ENCODE data around the gene MT1E. TPM values are rescaled to one million over a fixed set of nuclear protein-coding genes. Genes with fewer than 3 reads are reported as not detected.

The MT1E gene
- total and polyA plus RNA-seq, 2 of the 13 experiments (the other 11 are each of a cell fraction or from before 2014, with no cell fraction given), result 110 to 1,072 TPM

GRCh38 chr16:56667581-56668571 lies 42.3 kb downstream of the MT1E start, which contains the start of gene MT1G (continued):
- TF ChIP-seq ZFX (CRISPR knock-in tag; IDR thresholded peaks at IDR 0.05; ENCODE audit: low read depth), result peak; percentile 67; the same call in 1 of the 2 replicates
- peak; percentile 87 for TF ChIP-seq ZNF687 (CRISPR knock-in tag; IDR thresholded peaks at IDR 0.05)
- TF ChIP-seq ZNF792 (CRISPR knock-in tag; IDR thresholded peaks at IDR 0.05), result peak; percentile 48
- TF ChIP-seq, protein P1, sequence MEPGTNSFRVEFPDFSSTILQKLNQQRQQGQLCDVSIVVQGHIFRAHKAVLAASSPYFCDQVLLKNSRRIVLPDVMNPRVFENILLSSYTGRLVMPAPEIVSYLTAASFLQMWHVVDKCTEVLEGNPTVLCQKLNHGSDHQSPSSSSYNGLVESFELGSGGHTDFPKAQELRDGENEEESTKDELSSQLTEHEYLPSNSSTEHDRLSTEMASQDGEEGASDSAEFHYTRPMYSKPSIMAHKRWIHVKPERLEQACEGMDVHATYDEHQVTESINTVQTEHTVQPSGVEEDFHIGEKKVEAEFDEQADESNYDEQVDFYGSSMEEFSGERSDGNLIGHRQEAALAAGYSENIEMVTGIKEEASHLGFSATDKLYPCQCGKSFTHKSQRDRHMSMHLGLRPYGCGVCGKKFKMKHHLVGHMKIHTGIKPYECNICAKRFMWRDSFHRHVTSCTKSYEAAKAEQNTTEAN (CRISPR knock-in tag; conservative IDR thresholded peaks at IDR 0.05), result peak; percentile 33; the same call in 1 of the 2 replicates
- peak; percentile 91; the same call in 1 of the 2 replicates for TF ChIP-seq ZNF34 (CRISPR knock-in tag; IDR thresholded peaks at IDR 0.05; ENCODE audit: borderline replicate concordance)
- TF ChIP-seq, protein P2, sequence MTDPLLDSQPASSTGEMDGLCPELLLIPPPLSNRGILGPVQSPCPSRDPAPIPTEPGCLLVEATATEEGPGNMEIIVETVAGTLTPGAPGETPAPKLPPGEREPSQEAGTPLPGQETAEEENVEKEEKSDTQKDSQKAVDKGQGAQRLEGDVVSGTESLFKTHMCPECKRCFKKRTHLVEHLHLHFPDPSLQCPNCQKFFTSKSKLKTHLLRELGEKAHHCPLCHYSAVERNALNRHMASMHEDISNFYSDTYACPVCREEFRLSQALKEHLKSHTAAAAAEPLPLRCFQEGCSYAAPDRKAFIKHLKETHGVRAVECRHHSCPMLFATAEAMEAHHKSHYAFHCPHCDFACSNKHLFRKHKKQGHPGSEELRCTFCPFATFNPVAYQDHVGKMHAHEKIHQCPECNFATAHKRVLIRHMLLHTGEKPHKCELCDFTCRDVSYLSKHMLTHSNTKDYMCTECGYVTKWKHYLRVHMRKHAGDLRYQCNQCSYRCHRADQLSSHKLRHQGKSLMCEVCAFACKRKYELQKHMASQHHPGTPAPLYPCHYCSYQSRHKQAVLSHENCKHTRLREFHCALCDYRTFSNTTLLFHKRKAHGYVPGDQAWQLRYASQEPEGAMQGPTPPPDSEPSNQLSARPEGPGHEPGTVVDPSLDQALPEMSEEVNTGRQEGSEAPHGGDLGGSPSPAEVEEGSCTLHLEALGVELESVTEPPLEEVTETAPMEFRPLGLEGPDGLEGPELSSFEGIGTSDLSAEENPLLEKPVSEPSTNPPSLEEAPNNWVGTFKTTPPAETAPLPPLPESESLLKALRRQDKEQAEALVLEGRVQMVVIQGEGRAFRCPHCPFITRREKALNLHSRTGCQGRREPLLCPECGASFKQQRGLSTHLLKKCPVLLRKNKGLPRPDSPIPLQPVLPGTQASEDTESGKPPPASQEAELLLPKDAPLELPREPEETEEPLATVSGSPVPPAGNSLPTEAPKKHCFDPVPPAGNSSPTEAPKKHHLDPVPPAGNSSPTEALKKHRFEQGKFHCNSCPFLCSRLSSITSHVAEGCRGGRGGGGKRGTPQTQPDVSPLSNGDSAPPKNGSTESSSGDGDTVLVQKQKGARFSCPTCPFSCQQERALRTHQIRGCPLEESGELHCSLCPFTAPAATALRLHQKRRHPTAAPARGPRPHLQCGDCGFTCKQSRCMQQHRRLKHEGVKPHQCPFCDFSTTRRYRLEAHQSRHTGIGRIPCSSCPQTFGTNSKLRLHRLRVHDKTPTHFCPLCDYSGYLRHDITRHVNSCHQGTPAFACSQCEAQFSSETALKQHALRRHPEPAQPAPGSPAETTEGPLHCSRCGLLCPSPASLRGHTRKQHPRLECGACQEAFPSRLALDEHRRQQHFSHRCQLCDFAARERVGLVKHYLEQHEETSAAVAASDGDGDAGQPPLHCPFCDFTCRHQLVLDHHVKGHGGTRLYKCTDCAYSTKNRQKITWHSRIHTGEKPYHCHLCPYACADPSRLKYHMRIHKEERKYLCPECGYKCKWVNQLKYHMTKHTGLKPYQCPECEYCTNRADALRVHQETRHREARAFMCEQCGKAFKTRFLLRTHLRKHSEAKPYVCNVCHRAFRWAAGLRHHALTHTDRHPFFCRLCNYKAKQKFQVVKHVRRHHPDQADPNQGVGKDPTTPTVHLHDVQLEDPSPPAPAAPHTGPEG (CRISPR knock-in tag; IDR thresholded peaks at IDR 0.05), result peak; percentile 50; the same call in 1 of the 2 replicates
- TF ChIP-seq TEF (CRISPR knock-in tag; IDR thresholded peaks at IDR 0.05), result no peak
- no peak; the same call in 1 of the 2 replicates for TF ChIP-seq SALL2 (CRISPR knock-in tag; IDR thresholded peaks at IDR 0.05)
- no peak for TF ChIP-seq MATR3 (CRISPR knock-in tag; IDR thresholded peaks at IDR 0.05)
- TF ChIP-seq, protein P3, sequence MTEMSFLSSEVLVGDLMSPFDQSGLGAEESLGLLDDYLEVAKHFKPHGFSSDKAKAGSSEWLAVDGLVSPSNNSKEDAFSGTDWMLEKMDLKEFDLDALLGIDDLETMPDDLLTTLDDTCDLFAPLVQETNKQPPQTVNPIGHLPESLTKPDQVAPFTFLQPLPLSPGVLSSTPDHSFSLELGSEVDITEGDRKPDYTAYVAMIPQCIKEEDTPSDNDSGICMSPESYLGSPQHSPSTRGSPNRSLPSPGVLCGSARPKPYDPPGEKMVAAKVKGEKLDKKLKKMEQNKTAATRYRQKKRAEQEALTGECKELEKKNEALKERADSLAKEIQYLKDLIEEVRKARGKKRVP (CRISPR knock-in tag; IDR thresholded peaks at IDR 0.05), result no peak
- no peak for TF ChIP-seq ZNF207 (IDR thresholded peaks at IDR 0.05; ENCODE audit: borderline replicate concordance)
- no peak for TF ChIP-seq ZBTB44 (CRISPR knock-in tag; IDR thresholded peaks at IDR 0.05)

Data from HepG2 (cell line).